ENCODE data around the gene NR2F1-AS1. TPM values are rescaled to one million over a fixed set of nuclear protein-coding genes. Genes with fewer than 3 reads are reported as not detected.

NR2F1-AS1 gene
- total RNA-seq, 2 experiments from 2014 or later, result not detected

GRCh38 chr5:93610581-93611272 lies 29.7 kb upstream of the NR2F1-AS1 start:
- Mint-ChIP-seq H3K4me3 (no peak overlapping the region), H3K27ac (no peak overlapping the region), H3K27me3 (ENCODE audit: low read depth) (peaks cover 73% of the 10 kb centered on the region), H3K36me3 (ENCODE audit: low read depth) (no peaks in the 10 kb centered on the region), H3K4me1 (ENCODE audit: low read depth) (peaks cover 10% of the 10 kb centered on the region), H3K9me3 (ENCODE audit: insufficient read depth) (no peaks in the 10 kb centered on the region)
- ChIA-PET POLR2A (interaction anchor here (0.7 kb wide), 1 partner anchor 1164 kb away, joined by 3 read pairs; no protein-coding TSS in a partner anchor), CTCF (no interaction called here)
- DNase-seq, result no peak
- ATAC-seq, result no peak

DNA sequence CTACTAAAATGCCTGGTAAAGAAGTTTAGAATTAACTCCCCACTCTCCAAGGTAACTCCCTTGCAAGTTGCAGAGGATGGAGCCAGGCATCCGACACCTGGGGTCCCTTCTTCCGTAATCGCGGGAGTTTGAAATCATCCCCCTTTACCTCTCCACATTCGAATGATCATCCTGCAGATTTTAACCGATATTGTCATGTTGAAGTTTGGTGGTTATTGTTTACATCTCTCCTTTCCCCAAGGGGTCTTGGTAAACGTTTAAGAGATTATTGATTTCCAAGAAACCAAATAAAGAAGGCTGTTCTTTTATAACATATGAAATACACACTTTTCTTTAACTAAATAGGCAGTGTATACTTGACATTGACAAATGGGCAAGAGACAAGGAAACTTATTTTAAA lies 28.7 kb upstream of the NR2F1-AS1 start:
- peaks cover under 1% of the 10 kb centered on the region for H3K36me3 Mint-ChIP-seq (ENCODE audit: low read depth)
- ChIA-PET CTCF (interaction anchor here (1.1 to 3.6 kb wide), 3 partner anchors 11 to 1128 kb away, joined by 4 to 47 read pairs (median 15); no protein-coding TSS in a partner anchor), POLR2A (no interaction called here)
- no peak overlapping the region for H3K27ac Mint-ChIP-seq
- no peak for DNase-seq
- H3K4me1 Mint-ChIP-seq (ENCODE audit: low read depth), result peaks cover 10% of the 10 kb centered on the region
- ATAC-seq, result no peak
- no peaks in the 10 kb centered on the region for H3K9me3 Mint-ChIP-seq (ENCODE audit: insufficient read depth)
- peaks cover 79% of the 10 kb centered on the region for H3K27me3 Mint-ChIP-seq (ENCODE audit: low read depth)
- H3K4me3 Mint-ChIP-seq, result no peak overlapping the region

- CTCF ChIA-PET, result interaction anchor here (1.1 to 3.6 kb wide), 5 partner anchors 12 to 1129 kb away, joined by 3 to 47 read pairs (median 4); no protein-coding TSS in a partner anchor
- H3K36me3 Mint-ChIP-seq (ENCODE audit: low read depth), result peaks cover 2% of the 10 kb centered on the region
- POLR2A ChIA-PET, result no interaction called here
- no peak overlapping the region for H3K27ac Mint-ChIP-seq
- DNase-seq (no peak), ATAC-seq (no peak)
- no peaks in the 10 kb centered on the region for H3K9me3 Mint-ChIP-seq (ENCODE audit: insufficient read depth)
- no peak overlapping the region for H3K4me3 Mint-ChIP-seq
- peaks cover 10% of the 10 kb centered on the region for H3K4me1 Mint-ChIP-seq (ENCODE audit: low read depth)
- H3K27me3 Mint-ChIP-seq (ENCODE audit: low read depth), result peaks cover 76% of the 10 kb centered on the region
These were observed 27.8 kb upstream of the NR2F1-AS1 start for GRCh38 chr5:93608855-93609254.

DNA sequence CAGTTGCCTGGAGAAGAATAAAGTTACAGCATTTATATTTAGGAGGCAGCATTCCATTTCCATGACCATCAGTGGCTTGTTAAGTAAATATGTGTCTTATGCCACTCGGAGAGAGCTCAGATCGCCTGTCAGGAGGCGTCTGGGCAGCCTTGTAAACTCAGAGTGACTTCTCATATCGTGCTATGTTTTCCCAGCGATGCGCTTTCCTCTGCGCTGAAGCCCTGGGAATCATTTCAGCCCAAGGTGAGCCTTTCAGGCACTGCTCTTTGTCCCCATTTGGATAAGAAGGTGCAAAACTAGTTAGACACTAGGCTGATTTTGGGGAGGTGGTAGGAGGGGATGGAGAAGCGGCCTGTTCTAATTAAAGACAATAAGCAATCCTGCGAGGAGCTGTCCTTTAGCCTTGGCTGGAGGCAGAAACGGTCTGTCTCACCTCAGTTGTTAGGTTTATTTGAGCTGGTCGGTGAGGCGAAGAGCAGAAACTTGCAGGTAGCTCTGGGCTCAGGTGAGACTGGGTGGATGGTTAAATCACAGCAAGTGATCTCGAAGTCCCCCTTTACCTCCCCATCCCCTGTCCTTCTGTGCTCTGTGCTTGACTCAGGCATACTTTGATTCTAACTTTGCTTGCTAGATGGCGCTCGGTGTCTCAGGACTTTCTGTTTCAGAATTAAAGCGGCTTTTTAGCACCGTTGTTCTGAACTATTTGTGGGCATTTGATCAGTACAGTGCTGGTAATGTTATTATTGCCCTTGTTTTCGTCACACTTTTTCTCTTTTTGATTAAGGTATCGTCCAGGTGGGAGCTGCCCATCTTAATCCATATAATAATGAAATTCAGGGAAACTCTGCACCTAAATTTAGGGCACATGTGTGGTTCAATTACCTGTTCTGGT lies 26.6 kb upstream of the NR2F1-AS1 start:
- ChIA-PET POLR2A (no interaction called here), CTCF (interaction anchor here (0.7 to 3.6 kb wide), 11 partner anchors 13 to 1130 kb away, joined by 3 to 47 read pairs (median 4); partner anchors contain the start of gene NR2F1)
- Mint-ChIP-seq H3K9me3 (ENCODE audit: insufficient read depth) (peaks cover 5% of the 10 kb centered on the region), H3K4me3 (no peak overlapping the region), H3K27ac (no peak overlapping the region), H3K27me3 (ENCODE audit: low read depth) (peaks cover 73% of the 10 kb centered on the region), H3K4me1 (ENCODE audit: low read depth) (peaks cover 10% of the 10 kb centered on the region), H3K36me3 (ENCODE audit: low read depth) (peaks cover 5% of the 10 kb centered on the region)
- DNase-seq, result peak; percentile 53
- peak; percentile 78 for ATAC-seq

GRCh38 chr5:93606382-93606752 lies 25.3 kb upstream of the NR2F1-AS1 start:
- ChIA-PET POLR2A (no interaction called here), CTCF (interaction anchor here (1.3 to 3.6 kb wide), 3 partner anchors 194 to 1132 kb away, joined by 3 to 47 read pairs (median 4); no protein-coding TSS in a partner anchor)
- Mint-ChIP-seq H3K4me3 (no peak overlapping the region), H3K9me3 (ENCODE audit: insufficient read depth) (peaks cover 5% of the 10 kb centered on the region), H3K27me3 (ENCODE audit: low read depth) (peaks cover 61% of the 10 kb centered on the region), H3K4me1 (ENCODE audit: low read depth) (peaks cover 5% of the 10 kb centered on the region), H3K36me3 (ENCODE audit: low read depth) (peaks cover 8% of the 10 kb centered on the region), H3K27ac (no peak overlapping the region)
- no peak for ATAC-seq
- DNase-seq, result no peak

DNA sequence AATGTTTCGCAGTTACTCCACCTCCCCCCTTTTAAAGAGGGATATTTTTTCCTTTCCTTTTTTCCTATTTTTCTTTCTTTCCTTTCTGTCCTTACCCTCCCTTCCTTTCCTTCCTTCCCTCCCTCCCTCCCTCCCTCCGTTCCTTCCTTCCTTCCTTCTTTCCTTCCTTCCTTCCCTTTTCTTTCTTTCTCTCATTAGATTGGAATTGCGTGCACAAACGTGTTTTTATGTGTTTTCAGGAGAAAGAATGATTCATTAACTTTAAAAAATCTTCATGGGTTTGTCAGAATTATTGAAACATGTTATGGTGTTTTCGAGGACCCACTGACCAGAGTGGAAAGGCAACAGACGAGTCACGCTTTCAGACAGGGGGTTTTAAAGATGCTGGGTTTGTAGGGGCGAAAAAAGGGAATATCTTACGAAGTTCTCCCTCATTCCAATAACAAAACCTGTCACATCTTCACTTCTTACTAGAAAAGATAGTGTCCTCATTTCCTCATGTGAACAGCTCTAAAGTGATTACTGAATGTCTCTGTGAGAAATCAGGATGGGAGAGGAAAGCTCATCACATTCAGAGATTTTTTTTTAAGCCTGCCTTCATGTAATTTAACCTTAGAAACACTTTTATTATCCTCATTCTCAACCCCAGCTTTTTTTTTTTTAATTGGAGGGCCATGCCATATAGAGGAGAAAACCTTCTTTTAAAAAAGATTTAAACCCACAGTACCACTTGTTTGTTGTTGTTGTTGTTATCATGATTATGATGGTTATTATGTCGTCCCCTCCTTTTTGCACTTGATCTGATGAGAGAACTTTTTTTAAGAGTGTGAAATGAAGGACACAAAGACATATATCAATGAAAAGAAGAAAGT lies 23.9 kb upstream of the NR2F1-AS1 start:
- Mint-ChIP-seq H3K27me3 (ENCODE audit: low read depth) (peaks cover 49% of the 10 kb centered on the region), H3K4me3 (no peak overlapping the region), H3K4me1 (ENCODE audit: low read depth) (peaks cover 5% of the 10 kb centered on the region), H3K9me3 (ENCODE audit: insufficient read depth) (peaks cover 5% of the 10 kb centered on the region), H3K36me3 (ENCODE audit: low read depth) (peaks cover 9% of the 10 kb centered on the region), H3K27ac (no peak overlapping the region)
- ATAC-seq (no peak), DNase-seq (no peak)
- ChIA-PET POLR2A (no interaction called here), CTCF (no interaction called here)

DNA sequence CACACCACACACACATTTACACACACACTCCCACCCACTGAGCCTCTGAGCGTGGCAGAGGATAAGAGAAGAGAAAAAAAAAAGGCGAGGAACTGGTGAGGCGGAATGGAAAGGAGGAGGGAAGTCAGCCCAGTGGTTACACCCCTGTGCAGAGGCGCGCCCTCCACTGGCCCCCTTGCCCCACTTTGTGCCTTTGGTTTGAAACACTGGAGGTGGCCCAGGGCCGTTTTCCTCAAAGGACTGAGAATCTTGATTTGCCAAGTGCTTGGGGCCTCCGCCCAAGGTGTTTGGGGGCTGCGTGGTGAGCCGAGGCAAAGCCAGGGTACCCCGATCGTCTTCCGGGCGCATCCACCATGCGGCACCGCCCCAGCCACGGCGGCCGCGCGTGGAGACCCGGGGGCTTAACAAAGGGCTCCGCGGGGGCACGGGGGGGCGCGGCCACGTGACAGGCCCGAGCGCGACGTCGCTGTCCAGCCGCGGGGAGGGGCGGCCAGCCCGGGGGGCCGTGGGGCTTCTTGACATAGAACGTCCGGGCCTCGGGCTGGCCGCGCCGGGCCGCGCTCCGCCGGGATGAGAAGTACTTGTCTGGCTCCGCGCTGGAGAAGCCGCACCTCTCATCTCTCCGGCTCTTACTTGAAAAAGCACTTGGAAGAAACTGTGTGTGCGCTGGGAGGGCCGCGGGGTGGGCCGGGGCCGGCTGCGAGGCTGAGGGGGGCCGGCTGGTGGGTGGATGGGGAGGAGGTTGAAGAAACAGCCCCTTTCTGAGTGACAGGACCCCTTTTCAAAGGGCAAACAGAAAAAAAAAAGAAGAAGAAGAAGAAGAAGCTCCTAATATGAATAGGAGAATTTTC lies 23.0 kb upstream of the NR2F1-AS1 start:
- Mint-ChIP-seq H3K4me3 (no peak overlapping the region), H3K27me3 (ENCODE audit: low read depth) (peaks cover 42% of the 10 kb centered on the region), H3K9me3 (ENCODE audit: insufficient read depth) (peaks cover 5% of the 10 kb centered on the region), H3K36me3 (ENCODE audit: low read depth) (peaks cover 9% of the 10 kb centered on the region), H3K4me1 (ENCODE audit: low read depth) (peaks cover 5% of the 10 kb centered on the region), H3K27ac (no peak overlapping the region)
- DNase-seq, result no peak
- POLR2A ChIA-PET, result no interaction called here
- CTCF ChIA-PET, result no interaction called here
- ATAC-seq, result no peak

DNA sequence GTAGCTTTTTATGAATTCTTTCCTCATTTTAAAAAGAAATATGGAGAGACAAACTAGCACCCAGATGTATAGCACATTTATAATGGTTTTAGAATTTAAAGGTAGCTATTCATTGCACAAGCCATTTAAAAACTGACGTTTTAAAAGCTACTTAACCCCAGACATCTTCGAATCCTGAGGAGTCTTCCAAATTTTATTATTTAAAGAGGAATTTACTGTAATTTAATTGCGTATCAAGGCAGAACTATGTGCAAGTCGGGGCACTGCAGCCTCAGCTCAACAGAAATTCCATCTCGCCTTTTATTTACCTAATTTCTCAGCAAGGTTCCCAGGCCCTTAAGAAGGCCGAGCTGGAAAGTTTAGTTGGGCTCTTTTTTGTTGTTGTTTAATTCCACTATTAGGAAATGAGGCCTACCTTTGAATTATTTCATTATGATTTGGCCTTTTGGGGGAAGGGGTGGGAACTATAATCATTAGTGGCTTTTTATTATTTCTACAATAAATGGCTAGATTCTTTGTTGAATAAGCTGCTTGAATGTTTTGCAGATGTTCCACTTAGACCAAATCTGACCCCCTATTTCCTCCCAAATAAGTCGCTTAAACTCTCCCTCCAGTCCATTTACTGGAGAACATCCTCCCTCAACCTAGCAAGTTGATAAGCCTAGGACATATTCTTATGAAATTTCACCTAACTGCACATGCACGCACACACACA lies 22.2 kb upstream of the NR2F1-AS1 start:
- ATAC-seq (no peak), DNase-seq (no peak)
- Mint-ChIP-seq H3K27me3 (ENCODE audit: low read depth) (peaks cover 40% of the 10 kb centered on the region), H3K4me1 (ENCODE audit: low read depth) (peaks cover 5% of the 10 kb centered on the region), H3K9me3 (ENCODE audit: insufficient read depth) (peaks cover 5% of the 10 kb centered on the region), H3K4me3 (no peak overlapping the region), H3K36me3 (ENCODE audit: low read depth) (peaks cover 9% of the 10 kb centered on the region), H3K27ac (no peak overlapping the region)
- ChIA-PET CTCF (interaction anchor here (0.8 kb wide), 3 partner anchors 9 to 312 kb away, joined by 3 read pairs; no protein-coding TSS in a partner anchor), POLR2A (no interaction called here)

- CTCF ChIA-PET, result interaction anchor here (0.8 to 2.0 kb wide), 4 partner anchors 10 to 313 kb away, joined by 3 to 6 read pairs (median 3); no protein-coding TSS in a partner anchor
- peaks cover 37% of the 10 kb centered on the region for H3K27me3 Mint-ChIP-seq (ENCODE audit: low read depth)
- POLR2A ChIA-PET, result no interaction called here
These were observed 21.4 kb upstream of the NR2F1-AS1 start for GRCh38 chr5:93602241-93603077.

DNA sequence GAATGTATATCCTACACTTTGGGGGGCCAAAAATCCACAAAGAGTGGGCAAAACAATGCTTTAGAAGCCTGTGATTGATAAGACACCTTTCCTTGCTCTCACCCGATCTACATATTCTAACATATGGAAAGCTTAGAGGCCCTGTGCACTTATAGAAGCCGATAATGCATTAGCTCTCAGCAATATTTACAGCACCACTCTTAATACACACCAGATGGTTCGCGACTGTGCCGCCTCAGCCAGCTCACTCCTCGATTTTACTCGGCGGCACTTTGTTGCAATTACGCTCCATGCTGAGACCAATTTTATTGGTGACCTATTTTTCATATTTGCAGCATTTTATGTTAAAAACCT lies 20.8 kb upstream of the NR2F1-AS1 start:
- CTCF ChIA-PET, result interaction anchor here (2.0 kb wide), 1 partner anchor 19 kb away, joined by 6 read pairs; no protein-coding TSS in a partner anchor
- no peaks in the 10 kb centered on the region for H3K4me1 Mint-ChIP-seq (ENCODE audit: low read depth)

More at GRCh38 chr5:93602241-93603077, 21.4 kb upstream of the NR2F1-AS1 start:
- DNase-seq (no peak), ATAC-seq (no peak)
- H3K4me3 Mint-ChIP-seq, result no peak overlapping the region
- H3K27ac Mint-ChIP-seq, result no peak overlapping the region
- H3K9me3 Mint-ChIP-seq (ENCODE audit: insufficient read depth), result peaks cover 5% of the 10 kb centered on the region
- H3K36me3 Mint-ChIP-seq (ENCODE audit: low read depth), result peaks cover 9% of the 10 kb centered on the region
- no peaks in the 10 kb centered on the region for H3K4me1 Mint-ChIP-seq (ENCODE audit: low read depth)

More for the DNA sequence above, 20.8 kb upstream of the NR2F1-AS1 start:
- H3K4me3 Mint-ChIP-seq, result no peak overlapping the region
- H3K9me3 Mint-ChIP-seq (ENCODE audit: insufficient read depth), result peaks cover 5% of the 10 kb centered on the region
- POLR2A ChIA-PET, result no interaction called here
- no peak for DNase-seq
- peaks cover 9% of the 10 kb centered on the region for H3K36me3 Mint-ChIP-seq (ENCODE audit: low read depth)
- H3K27ac Mint-ChIP-seq, result no peak overlapping the region
- no peak for ATAC-seq
- H3K27me3 Mint-ChIP-seq (ENCODE audit: low read depth), result peaks cover 39% of the 10 kb centered on the region
